Astrocyte of the spinal cord (primary cell): ENCODE measurements around the gene PITPNM2.

ENCODE experiments used
- DNase-seq: peaks from one replicate; pipeline ENCODE4 v3.0.0; 2011; ENCODE audit warnings: low read depth, low spot score
- H3K4me3 ChIP-seq: 2 replicates; pipeline ENCODE4 v1.5.1; 2011; ENCODE audit warnings: low read depth, mild to moderate bottlenecking, low read length, moderate library complexity
- in situ Hi-C: cut with HindIII; loops from 2 replicates; pipeline ENCODE4 v1.10.0; 2017; ENCODE audit warnings: low sequenced_read_pairs
- TF ChIP-seq, protein P1 (sequence below): IDR thresholded peaks from 2 replicates; pipeline ENCODE4 v1.5.1; 2012; ENCODE audit warnings: low read depth, mild to moderate bottlenecking, low read length, inconsistent platforms

Gene PITPNM2

DNA sequence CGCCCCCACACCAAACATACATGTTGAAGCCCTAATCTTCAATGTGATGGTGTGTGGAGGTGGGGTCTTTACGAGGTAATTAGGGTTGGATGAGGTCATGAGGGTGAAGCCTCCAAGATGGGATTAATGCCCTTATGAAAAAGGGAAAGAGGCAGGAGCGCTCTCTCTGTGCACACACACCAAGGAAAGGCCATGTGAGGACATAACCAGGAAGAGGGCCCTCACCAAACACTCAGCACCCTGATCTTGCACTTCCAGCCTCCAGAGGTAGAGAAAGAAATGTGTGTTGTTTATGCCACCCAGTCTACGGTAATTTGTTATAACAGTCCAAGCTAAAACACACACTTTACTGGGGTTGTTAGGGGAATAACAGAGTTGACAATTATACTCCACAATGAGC, 14.6 kb upstream of the PITPNM2 start:
- DNase-seq, result no peak
- TF ChIP-seq, protein P1, sequence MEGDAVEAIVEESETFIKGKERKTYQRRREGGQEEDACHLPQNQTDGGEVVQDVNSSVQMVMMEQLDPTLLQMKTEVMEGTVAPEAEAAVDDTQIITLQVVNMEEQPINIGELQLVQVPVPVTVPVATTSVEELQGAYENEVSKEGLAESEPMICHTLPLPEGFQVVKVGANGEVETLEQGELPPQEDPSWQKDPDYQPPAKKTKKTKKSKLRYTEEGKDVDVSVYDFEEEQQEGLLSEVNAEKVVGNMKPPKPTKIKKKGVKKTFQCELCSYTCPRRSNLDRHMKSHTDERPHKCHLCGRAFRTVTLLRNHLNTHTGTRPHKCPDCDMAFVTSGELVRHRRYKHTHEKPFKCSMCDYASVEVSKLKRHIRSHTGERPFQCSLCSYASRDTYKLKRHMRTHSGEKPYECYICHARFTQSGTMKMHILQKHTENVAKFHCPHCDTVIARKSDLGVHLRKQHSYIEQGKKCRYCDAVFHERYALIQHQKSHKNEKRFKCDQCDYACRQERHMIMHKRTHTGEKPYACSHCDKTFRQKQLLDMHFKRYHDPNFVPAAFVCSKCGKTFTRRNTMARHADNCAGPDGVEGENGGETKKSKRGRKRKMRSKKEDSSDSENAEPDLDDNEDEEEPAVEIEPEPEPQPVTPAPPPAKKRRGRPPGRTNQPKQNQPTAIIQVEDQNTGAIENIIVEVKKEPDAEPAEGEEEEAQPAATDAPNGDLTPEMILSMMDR, result no peak
- H3K4me3 ChIP-seq, result no peak overlapping the region
- in situ Hi-C loops, result no loop called here

DNA sequence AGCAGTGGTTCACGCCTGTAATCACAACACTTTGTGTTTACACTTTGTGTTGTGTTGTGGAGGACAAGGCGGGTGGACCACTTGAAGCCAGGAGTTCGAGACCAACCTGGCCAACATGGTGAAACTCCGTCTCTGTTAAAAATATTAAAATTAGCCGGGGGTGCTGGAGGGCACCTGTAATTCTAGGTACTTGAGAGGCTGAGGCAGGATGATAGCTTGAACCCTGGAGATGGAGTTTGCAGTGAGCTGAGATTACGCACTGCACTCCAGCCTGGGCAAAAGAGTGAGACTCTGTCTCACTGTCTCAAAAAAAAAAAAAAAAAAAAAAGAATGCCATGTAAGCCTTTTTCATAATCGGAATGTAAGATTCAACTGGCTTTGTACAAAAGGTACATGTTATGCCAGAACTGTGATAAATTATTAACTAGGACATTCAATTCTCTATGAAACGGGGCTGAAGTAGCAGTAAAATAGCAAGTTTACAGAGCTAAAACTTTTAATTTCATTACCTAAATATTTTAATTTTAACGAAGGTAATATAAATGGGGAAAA, 13.9 kb upstream of the PITPNM2 start:
- TF ChIP-seq, protein P1, result no peak
- in situ Hi-C loops, result no loop called here
- no peak overlapping the region for H3K4me3 ChIP-seq
- DNase-seq, result no peak

DNA sequence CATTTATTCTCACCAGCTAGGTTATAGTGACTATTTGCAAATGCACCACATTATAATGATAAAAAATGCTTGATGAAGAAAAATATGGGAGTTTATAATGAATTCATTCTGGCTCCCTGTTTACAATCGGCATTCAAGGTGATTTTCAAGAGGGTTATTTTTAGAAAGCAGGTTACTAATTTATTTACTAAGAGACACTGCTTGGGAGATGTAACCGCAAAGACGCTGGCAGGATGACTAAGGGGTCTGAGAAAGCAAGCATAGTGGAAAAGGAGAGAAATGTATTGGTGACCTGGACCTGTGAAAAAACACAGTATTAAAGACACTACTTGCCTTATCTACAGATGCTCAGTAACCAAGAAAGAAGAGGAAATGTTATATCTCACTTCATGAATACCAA, 13.3 kb upstream of the PITPNM2 start:
- H3K4me3 ChIP-seq, result no peak overlapping the region
- no peak for DNase-seq
- in situ Hi-C loops, result no loop called here
- TF ChIP-seq, protein P1, result no peak

DNA sequence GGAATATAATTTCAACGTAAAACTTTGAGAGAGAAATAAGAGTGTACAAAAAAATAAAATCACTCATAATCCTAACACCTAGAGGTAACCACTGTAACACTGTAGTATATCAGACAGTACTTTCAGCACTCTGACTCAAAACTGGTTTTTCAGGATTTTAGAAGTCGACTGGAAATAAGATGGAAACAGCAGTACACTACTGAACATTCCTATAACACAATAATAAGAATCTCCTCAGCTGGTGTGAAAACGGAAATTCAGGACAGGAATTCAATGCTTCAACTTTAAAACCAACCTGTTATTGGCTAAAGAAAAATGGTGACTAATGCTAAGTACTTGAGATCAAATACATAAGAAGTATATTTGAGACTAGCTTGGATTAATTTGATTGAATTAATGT, 12.3 kb upstream of the PITPNM2 start:
- no peak overlapping the region for H3K4me3 ChIP-seq
- no peak for DNase-seq
- in situ Hi-C loops, result no loop called here
- TF ChIP-seq, protein P1, result no peak

DNA sequence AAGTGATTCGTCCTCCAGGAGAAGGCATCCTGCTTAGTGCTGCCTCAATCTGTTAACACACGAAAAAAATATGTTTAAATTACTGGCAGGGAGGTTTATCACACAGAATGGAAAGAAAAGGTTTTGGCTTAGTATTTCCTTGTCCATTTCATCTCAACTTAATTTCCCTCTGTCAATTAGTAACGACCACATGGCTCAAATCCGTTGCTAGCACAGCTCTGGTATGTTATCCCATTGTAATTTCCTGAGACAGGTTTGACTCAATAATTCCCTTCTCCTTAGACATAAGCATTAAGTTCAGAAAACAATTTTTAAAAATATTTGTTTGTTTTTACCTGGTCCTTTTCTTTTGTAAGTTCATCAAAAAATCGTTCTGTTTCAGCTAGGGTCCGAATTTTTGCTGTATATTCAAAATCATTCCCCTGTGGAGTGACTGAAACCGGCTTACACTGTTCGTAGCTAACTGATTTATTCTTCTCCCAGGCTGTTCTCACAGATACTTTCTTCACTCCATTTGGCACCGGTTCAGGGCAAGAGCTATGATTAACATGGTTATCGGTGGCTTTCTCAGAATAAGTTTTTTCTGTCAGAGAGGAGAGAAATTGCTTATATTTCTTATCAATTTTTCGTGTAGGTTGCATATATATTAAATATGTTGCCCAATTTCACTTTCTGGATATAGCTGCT, 10.1 kb upstream of the PITPNM2 start:
- no peak overlapping the region for H3K4me3 ChIP-seq
- in situ Hi-C loops, result no loop called here
- DNase-seq, result no peak
- TF ChIP-seq, protein P1, result no peak

DNA sequence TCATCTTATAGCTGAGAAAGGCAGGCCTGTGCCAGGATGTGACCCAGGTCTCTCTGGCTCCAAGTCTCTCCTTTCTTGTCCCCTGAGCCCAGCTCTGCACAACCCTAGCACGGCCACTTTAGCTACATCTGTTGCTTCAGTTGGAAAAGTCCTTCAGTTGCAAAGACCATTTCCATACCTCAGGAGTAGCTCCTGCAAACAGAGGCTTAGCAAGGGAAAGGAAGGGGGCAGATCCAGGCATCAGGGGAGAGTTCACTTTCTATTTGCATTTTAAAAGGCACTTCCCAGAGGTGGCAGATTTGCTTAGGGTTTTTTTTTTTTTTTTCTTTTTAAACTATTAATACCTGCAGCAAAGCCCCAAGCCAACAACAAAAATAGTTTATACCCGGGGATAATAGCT, 3.0 kb upstream of the PITPNM2 start:
- no peak for DNase-seq
- TF ChIP-seq, protein P1, result no peak
- no peak overlapping the region for H3K4me3 ChIP-seq
- in situ Hi-C loops, result no loop called here
